Measurements from ENCODE around the gene NFE2L3.
A peak's percentile ranks its signal among the peaks of the same experiment; 100 is the strongest.

The NFE2L3 gene

DNA sequence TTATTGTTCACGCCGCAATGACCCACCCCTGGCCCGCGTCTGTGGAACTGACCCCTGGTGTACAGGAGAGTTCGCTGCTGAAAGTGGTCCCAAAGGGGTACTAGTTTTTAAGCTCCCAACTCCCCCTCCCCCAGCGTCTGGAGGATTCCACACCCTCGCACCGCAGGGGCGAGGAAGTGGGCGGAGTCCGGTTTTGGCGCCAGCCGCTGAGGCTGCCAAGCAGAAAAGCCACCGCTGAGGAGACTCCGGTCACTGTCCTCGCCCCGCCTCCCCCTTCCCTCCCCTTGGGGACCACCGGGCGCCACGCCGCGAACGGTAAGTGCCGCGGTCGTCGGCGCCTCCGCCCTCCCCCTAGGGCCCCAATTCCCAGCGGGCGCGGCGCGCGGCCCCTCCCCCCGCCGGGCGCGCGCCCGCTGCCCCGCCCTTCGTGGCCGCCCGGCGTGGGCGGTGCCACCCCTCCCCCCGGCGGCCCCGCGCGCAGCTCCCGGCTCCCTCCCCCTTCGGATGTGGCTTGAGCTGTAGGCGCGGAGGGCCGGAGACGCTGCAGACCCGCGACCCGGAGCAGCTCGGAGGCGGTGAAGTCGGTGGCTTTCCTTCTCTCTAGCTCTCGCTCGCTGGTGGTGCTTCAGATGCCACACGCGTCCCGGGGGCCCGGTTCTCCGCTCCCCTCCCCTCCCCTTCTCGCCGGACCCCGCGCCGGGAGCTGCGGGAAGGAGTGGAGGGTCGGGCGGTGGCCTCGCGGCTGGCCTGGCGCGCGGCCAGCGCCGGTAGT, 49.4 kb downstream of the NFE2L3 start, which contains the start of gene CBX3:
Gene CBX3 (plus strand): TSS at position 499 of the 772 bp plus-strand sequence. CDS start 1,254 bp downstream, outside the sequence.
- DNase-seq, result peak; percentile 96

DNA sequence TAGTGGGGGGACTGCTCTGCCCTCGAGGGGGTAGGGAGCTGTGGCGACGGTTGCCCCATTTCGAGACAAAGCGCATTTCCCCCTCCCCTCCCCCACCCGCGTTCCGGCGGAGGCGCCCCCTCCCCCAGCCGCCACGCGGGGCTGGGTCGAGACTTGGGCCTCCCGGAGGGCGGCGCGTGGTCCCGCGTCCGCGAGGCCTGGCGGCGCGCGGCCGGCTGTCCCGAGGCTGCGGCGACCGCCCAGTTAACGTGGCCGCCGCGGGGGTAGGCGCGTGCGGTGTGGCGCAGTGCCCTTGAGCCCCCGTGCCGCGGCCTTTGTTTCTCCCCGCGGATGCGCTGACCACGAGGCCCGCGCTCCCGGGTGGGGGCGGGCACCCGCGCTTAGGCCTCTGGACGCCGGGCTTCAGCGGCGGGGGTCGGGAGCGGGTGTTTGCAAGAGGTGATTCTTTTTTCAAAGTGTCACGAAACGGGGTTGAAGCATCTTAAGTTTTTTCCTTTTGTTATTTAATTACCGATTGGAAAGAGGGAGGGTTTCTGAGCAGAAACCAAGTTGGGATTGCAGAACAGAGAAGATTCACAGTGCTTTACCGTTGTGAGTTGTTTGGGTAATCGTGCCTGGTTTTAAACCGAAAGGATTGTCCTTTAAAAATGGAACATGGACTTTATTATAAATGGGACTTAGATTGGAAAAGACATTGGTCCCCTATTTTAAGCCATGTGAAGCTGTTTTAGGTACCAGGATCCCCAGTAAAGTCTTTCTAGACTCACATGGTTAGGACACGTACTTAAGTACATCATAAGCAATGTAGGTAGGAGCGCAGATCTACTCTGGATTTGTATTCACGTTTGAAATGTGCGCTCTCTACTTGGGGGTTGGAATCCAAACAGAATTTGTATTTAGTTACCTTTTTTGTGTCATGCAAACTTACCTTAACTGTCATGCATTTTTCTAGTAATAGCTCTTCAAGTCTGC, 50.3 kb downstream of the NFE2L3 start:
- no peak for DNase-seq

DNA sequence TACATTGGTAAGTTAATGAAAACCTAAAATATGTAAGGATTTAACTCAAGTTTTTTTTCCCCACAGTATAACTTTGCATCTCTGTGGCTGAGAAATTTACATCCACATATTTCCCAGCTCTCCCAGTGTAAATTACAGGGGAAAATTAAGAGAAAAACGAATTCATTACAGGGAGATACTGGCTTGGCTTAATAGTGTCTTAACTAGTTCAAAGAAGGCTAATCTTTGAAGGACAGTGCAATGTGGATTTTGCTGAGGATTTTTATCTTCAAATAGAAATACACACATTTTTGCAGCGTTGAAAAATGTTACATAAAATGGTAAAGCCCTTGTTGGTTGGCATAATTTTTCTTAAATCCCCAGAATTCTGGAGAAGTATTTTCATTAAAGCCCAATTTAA, 51.0 kb downstream of the NFE2L3 start:
- DNase-seq, result no peak

DNA sequence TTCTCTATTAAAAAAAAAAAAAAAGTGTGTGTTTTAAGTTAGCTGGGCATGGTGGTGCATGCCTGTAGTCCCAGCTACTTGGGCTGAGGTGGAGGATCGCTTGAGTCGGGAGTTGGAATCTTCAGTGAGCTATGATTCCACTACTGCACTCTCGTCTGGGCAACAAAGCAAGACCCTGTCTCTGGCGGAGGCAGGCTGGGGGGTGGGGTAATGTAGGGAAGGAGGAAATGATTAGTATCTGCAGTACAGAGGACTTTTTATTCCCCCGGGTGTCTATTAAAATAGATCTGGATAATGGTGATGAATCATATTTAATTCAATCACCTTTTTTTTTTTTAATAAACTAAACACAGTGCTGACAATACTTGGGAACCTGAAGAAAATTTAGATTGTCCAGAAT, 56.0 kb downstream of the NFE2L3 start:
- no peak for DNase-seq

DNA sequence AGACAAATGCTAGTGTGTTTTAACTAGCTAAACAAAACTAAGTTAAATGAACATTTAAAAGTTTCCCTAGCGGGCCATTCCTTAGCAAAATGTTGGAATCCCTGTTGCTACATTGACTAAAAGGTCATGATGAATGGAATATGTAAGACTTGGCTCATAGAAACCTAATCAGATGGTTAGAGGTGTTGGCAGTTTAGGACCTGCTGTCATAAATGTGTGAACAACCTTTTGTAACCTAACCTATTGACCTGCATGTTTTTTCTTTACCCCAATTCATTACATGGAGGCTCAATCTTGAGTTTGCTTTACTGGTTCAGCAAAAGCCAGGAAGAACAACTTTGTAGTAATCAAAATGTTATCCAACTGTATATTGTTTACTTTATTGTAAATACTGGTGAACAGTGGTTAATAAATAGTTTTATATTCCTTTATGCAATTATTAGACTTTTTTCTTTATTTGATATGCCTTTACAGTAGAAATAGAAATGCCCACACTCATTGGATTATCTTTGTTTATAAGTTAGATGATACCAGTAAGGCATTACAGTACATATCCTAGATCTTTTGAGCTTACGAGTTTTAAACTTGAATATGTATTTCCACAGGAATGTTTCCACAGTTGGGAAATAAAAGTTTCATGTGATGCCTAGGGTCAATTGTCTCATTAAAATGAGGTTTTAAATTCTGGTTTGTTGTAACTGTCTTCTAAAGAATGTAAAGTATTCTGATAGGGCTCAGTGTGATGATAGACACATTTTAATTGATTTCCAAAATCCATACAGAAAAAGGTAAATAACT, 61.1 kb downstream of the NFE2L3 start:
- DNase-seq, result no peak

DNA sequence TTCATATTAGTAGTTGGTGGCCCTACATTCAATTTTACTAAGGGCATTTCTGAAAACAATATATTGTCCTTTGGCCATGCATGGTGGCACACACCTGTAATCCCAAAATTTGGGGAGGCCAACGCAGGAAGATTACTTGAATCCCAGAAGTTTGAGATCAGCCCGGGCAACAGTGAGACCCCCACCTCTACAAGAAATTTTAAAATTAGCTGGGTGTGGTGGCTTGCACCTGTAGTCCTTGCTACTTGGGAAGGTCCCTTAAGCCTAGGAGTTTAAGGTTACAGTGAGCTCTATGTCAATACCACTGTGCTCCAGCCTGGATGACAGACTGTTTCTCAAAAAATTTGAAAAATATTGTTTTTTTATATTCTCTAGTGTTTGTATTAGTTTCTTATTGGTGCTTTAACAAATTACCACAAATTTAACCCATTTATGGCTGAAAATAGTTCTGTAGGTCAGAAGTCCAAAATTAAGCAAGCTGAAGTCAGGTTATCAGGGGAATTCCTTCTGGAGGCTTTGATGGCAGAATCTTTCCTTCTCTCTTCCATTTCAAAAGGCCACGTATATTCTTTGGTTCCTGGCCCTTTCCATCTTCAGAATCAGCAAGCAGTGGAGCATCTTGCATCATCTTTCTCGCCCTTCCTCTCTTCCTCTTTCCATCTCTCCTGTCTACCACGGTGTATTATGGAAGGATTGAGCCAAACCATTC, 62.0 kb downstream of the NFE2L3 start:
- no peak for DNase-seq

DNA sequence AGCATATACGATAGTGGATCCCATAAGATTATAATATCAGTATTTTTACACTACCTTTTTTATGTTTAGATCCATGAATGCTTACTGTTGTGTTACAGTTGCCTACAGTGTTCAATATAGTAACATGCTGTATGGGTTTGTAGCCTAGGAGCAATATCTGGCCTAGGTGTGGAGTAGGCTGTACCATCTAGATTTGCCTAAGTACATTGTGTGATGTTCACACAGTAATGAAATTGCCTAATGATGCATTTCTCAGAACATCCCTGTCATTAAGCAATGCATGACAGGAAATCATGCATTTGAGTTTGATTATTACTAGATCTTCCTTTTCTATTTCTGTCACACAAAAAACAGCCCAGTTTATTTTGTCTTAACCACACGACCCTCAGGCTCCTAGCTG, 64.1 kb downstream of the NFE2L3 start:
- DNase-seq, result no peak

DNA sequence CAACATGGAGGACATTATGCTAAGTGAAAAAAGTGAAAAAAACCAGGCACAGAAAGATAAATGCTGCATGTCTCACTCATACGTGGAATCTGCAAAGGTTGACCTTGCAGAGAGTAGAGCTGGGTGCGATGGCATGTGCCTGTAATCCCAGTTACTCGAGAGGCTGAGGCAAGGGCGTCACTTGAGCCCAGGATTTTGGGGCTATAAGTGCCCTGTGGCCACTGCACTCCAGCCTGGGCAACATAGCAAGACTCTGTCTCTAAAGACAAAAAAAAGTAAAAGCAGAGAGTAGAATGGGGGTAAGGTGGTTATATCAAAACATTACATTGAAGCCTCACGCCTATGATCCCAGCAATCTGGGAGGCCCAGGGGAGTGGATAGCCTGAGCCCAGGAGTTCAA, 72.4 kb downstream of the NFE2L3 start:
- DNase-seq, result no peak

DNA sequence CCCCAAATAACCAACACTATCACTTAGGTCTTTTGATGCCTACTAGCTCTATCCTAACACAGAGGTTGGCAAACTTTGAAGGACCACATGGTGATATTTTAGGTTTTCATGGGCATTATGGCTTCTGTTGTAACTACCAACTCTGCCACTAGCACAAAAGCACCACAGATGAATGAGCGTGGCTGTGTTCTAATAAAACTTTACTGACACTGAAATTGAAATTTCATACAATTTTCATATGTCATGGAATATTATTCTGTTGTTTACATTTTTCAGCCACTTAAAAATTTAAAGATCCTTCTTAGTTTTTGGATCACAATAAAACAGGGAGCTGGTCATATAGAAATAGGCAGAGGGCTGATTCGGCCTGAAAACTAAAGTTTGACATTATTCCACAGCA, 76.0 kb downstream of the NFE2L3 start:
- DNase-seq, result no peak

DNA sequence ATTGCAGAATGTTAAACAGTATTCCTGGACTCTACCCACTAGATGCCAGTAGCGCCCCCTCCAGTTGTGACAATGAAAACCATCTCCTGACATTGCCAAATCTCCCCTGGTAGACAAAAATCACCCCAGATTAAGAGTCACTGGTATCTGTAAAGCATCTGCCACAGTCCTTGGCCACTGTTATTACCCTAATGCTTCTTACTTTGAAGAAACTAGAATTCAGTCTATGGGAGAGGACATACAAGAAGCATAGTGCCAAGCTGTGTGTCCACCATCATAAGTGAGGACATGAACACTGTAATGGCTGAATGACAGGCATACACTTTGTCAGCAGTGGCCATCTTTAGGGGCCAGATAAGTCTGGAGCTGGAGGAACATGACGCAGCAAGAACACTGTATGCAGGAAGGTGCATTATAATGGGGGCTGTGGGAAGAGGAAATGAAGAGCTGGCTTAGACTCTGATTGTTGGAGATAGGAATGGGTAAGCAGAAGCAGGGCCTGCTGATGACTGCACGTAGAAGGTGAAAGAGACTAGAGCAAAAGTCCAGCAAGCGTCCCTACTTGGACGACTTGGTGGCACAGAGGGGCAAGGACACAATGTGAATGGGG, 82.0 kb downstream of the NFE2L3 start:
- DNase-seq, result no peak

All from KG1 (cell line).